Endometrial microvascular endothelial cells (primary cell): ENCODE data around the gene BRF1. TPM values are rescaled to one million over a fixed set of nuclear protein-coding genes. Genes with fewer than 3 reads are reported as not detected.

Experiments
- in situ Hi-C: cut with HindIII; loops from 2 replicates; pipeline ENCODE4 v1.10.0; 2017; ENCODE audit warnings: low sequenced_read_pairs, low pct_unique_long_range_greater_than_20kb; ENCODE audit errors: inconsistent ontology term
- total RNA-seq: library from RNA; depleted of rRNA; stranded (reverse); fragments of >200 nt; gene quantifications from one replicate; pipeline ENCODE4 v1.2.3, GENCODE V29; 2015; ENCODE audit errors: inconsistent ontology term

BRF1 gene
- total RNA-seq, 1 donor from 2014 or later = 32.7 TPM

DNA sequence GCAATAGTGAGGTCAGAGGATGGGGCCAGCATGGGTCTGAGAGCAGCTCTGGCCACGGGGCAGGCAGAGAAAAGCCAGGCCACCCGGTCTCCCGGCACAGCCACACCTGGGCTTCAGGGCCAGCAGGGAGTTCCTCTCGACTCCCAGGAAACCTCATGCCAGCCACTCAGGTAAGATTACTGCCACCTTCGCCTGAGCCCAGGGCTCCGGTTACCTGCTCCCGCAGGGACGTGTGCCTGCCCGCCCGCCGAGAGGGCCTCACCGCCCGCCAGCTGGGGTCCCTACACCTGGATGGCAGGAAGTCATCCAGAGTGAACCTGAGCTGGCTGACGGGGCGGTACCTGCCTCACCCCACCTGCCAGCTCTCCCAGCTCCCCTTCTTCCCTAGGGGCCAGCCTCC, 139.5 kb downstream of the BRF1 start:
- in situ Hi-C loops = no loop called here

- in situ Hi-C loops = no loop called here
Observed at GRCh38 chr14:105160776-105161175, 140.0 kb downstream of the BRF1 start.

- in situ Hi-C loops = no loop called here
Observed at GRCh38 chr14:105159344-105159743, 141.5 kb downstream of the BRF1 start.

Other genes with a start within 250 kb of the BRF1 start
- gene GPR132, start 235.6 kb downstream of the BRF1 start, total RNA-seq = not detected
- 15.2 TPM for gene JAG2, start 132.2 kb downstream of the BRF1 start, total RNA-seq
- 29.8 TPM for gene NUDT14, start 119.7 kb downstream of the BRF1 start, total RNA-seq
- gene BTBD6, start 52.5 kb downstream of the BRF1 start, total RNA-seq = 101 TPM
- 52.4 TPM for gene PACS2, start 13.7 kb upstream of the BRF1 start, total RNA-seq
- not detected for gene TEX22, start 97.5 kb upstream of the BRF1 start, total RNA-seq
- 54.6 TPM for gene MTA1, start 118.8 kb upstream of the BRF1 start, total RNA-seq
- gene CRIP2, start 173.8 kb upstream of the BRF1 start, total RNA-seq = 262 TPM
- gene CRIP1, start 185.9 kb upstream of the BRF1 start, total RNA-seq = not detected
- gene TEDC1, start 190.2 kb upstream of the BRF1 start, total RNA-seq = 24.6 TPM
- gene TMEM121, start 225.6 kb upstream of the BRF1 start, total RNA-seq = 2.9 TPM